Measurements from ENCODE around the gene MPPE1.

DNA sequence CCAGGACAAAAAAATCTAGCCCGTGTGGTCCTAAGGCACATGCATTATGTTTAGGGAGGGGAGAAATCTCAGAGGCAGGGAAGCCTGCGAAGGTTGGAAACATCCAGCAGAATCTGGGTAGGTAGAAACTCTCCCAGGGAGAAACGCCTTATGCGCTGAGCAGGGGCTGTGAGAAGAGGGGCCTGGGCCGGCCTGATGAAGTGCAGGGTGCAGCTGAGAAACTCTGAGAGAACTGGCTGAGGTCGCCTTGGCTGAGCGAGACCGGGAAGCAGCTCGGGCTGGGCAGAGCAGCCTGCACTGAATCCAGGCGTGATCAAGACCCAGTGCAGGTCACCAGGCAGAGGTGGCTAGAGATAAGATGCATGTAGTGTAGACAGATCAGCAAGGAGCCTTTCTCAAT is 41.8 kb downstream of the MPPE1 start:
- TF ChIP-seq, protein P1, sequence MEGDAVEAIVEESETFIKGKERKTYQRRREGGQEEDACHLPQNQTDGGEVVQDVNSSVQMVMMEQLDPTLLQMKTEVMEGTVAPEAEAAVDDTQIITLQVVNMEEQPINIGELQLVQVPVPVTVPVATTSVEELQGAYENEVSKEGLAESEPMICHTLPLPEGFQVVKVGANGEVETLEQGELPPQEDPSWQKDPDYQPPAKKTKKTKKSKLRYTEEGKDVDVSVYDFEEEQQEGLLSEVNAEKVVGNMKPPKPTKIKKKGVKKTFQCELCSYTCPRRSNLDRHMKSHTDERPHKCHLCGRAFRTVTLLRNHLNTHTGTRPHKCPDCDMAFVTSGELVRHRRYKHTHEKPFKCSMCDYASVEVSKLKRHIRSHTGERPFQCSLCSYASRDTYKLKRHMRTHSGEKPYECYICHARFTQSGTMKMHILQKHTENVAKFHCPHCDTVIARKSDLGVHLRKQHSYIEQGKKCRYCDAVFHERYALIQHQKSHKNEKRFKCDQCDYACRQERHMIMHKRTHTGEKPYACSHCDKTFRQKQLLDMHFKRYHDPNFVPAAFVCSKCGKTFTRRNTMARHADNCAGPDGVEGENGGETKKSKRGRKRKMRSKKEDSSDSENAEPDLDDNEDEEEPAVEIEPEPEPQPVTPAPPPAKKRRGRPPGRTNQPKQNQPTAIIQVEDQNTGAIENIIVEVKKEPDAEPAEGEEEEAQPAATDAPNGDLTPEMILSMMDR (IDR thresholded peaks at IDR 0.05; ENCODE audit: low read length): no peak
- no peak for TF ChIP-seq EZH2 (IDR thresholded peaks at IDR 0.05; ENCODE audit: borderline replicate concordance, low read length)

Measured in OCI-LY1 (cell line).